ENCODE results near the gene EPHB4.
"Not testable (repeated sequence)": the region's sequence is repeated elsewhere in the genome, so short reads cannot be mapped to it uniquely, and the experiment has no call there.

The EPHB4 gene

GRCh38 chr7:100827330-100828226 is at the start of gene EPHB4:
Gene EPHB4 (minus strand): TSS chr7:100827523. CDS start chr7:100827030, 493 bp downstream.
- DNase-seq (ENCODE audit: low read depth in 1 of 2, low spot score in 1 of 2) = no peak

- DNase-seq (ENCODE audit: low read depth in 1 of 2, low spot score in 1 of 2) = no peak
Observed at GRCh38 chr7:100875356-100875751, 48.0 kb upstream of the EPHB4 start.

GRCh38 chr7:100874577-100875355 is 47.4 kb upstream of the EPHB4 start, which contains the start of gene SRRT:
Gene SRRT (plus strand): TSS chr7:100875103. CDS start chr7:100875591, 488 bp downstream.
- peak; percentile 95 for DNase-seq (ENCODE audit: low read depth in 1 of 2, low spot score in 1 of 2)

- no peak for DNase-seq (ENCODE audit: low read depth in 1 of 2, low spot score in 1 of 2)
Observed at GRCh38 chr7:100874300-100874576, 46.9 kb upstream of the EPHB4 start.

DNA sequence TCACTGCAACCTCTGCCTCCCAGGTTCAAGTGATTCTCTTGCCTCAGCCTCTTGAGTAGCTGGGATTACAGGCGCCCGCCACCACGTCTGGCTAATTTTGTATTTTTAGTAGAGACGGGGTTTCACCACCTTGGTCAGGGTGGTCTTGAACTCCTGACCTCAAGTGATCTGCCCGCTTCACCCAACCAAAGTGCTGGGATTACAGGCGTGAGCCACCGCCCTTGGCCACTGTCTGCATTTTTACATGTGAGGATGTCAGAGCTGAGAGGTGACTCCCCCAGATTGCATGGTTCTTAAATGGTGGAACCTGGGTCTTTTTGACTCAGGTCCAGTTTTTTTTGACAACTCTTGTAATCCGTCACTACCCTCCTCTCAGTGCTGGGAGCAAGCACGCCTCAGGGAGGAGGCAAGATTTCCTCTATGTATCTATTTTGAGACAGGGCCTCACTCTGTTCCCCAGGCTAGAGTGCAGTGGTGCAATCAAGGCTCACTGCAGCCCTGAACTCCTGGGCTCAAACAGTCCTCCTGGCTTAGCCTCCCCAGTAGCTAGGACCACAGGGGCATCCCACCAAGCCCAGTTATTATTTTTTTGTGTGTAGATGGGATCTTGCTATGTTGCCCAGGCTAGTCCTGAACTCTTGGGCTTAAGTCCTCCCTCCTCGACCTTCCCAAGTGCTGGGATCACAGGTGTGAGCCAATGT is 46.4 kb upstream of the EPHB4 start:
- DNase-seq (ENCODE audit: low read depth in 1 of 2, low spot score in 1 of 2) = no peak

GRCh38 chr7:100867776-100868485 is 40.6 kb upstream of the EPHB4 start:
- DNase-seq (ENCODE audit: low read depth in 1 of 2, low spot score in 1 of 2) = no peak

- peak in 1 of 2 donors; percentile 53 for DNase-seq (ENCODE audit: low read depth in 1 of 2, low spot score in 1 of 2)
Observed at GRCh38 chr7:100867040-100867775, 39.9 kb upstream of the EPHB4 start, which contains the start of gene TRIP6. Gene TRIP6 (plus strand): TSS chr7:100867387. CDS start chr7:100867498, 111 bp downstream.

DNA sequence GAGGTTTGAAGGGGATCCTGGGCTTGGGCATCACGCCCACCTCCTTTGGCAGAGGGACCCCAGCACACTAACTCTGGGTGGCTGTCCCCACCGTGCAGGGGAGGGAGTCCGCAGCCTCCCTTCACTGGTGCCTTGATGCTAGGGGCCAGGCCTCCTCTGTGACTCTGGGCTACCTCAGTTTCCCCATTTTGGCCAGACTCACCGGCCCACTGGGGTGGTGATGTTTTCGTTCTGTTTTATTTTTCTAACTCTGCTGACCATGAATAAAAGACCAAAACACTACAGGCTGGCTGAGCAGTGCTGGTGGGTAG is 39.4 kb upstream of the EPHB4 start:
- no peak for DNase-seq (ENCODE audit: low read depth in 1 of 2, low spot score in 1 of 2)

DNA sequence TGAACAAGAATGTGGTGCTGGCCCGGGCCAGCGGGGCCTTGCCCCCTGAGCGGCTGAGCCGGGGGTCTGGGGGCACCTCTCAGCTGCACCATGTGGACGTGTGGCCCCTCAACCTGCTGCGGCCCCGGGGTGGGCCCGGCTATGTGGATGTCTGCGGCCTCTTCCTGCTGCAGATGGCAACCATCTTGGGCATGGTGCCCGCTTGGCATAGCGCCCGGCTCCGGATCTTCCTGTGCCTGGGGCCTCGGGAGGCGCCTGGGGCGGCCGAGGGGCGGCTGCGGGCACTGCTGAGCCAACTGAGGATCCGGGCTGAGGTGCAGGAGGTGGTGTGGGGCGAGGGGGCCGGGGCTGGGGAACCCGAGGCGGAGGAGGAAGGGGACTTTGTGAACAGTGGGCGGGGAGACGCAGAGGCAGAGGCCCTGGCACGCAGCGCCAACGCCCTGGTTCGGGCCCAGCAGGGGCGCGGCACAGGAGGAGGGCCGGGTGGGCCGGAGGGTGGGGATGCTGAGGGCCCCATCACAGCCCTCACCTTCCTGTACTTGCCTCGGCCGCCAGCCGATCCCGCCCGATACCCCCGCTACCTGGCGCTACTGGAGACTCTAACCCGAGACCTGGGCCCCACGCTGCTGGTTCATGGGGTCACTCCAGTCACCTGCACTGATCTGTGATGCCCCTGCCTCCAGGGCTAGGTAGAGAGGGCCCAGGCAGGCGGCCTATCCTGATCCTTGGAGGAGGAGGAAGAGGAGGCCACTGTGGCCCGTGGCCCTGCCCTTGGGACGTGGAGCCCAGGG is 38.8 kb upstream of the EPHB4 start:
- peak in 1 of 2 donors; percentile 41 for DNase-seq (ENCODE audit: low read depth in 1 of 2, low spot score in 1 of 2)

DNA sequence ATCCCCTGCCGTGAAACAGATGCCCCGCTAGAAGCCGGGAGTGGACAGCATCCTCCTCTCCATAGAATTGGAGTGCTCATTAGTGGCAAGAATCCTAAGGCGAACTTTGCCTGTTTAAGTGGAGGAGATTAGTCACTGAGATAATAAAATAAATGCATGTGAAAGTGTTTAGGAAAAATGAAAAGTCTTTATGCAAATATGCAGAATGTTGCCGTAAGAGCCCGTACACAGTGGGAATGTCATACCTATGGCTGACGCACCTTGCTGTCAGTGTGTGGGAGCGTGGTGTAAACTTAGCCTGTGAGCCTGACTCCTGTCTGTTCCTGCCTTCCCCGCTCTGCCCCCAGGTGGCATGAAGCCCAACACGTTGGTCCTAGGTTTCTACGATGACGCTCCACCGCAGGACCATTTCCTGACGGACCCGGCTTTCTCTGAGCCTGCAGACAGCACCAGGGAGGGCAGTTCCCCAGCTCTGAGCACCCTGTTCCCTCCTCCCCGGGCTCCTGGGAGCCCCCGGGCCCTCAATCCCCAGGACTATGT is 38.1 kb upstream of the EPHB4 start:
- DNase-seq (ENCODE audit: low read depth in 1 of 2, low spot score in 1 of 2) = no peak

- DNase-seq (ENCODE audit: low read depth in 1 of 2, low spot score in 1 of 2) = no peak
Observed at GRCh38 chr7:100864263-100864845, 37.0 kb upstream of the EPHB4 start.

- DNase-seq (ENCODE audit: low read depth in 1 of 2, low spot score in 1 of 2) = no peak
Observed at GRCh38 chr7:100863406-100863950, 36.2 kb upstream of the EPHB4 start.

- DNase-seq (ENCODE audit: low read depth in 1 of 2, low spot score in 1 of 2) = no peak
Observed at GRCh38 chr7:100861616-100861985, 34.3 kb upstream of the EPHB4 start.

DNA sequence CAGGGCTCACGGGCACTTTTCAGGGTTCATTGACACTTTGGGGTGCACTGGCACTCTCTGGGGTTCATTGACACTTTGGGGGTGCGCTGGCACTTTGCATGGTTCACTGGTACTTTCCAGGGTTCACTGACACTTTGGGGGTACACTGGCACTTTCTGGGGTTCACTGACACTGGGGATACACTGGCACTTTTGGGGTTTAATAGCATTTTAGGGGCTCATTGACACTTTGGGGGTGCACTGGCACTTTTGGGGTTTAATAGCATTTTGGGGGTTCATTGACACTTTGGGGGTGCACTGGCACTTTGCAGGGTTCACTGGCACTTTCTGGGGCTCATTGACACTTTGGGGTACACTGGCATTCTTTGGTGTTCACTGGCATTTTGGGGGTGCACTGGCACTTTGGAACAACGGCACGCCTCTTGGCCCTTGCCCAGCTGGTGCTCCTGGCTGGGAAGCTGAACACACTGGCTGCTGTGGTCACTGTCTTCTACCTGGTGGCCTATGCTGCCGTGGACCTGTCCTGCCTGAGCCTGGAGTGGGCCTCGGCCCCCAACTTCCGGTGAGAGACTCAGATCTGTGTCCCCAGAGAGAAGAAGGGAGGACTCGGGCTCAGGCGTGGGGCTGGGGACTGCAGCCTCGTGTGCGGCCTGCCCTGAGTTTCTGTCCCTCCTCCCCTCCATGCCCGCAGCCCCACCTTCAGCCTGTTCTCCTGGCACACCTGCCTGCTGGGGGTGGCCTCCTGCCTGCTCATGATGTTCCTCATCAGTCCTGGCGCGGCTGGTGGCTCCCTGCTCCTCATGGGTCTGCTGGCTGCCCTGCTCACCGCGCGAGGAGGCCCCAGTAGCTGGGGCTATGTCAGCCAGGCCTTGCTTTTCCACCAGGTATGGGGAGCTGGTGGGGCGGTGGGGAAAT is 33.6 kb upstream of the EPHB4 start:
- no peak for DNase-seq (ENCODE audit: low read depth in 1 of 2, low spot score in 1 of 2)

DNA sequence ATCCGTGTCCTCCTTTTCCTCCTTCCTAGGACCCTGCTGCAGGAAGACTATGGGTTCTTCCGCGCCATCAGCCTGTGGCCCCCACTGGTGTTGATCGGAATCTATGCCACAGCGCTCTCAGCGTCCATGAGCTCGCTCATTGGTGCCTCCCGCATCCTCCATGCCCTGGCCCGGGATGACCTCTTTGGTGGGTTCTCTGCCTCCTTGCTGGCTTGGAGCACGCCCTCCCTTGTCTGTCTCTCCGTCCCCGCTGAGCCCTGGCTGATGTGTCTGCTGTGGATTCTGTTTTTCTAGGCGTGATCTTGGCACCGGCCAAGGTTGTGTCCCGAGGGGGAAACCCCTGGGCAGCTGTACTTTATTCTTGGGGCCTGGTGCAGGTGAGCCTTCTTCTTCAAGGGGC is 32.5 kb upstream of the EPHB4 start:
- no peak for DNase-seq (ENCODE audit: low read depth in 1 of 2, low spot score in 1 of 2)

- no peak for DNase-seq (ENCODE audit: low read depth in 1 of 2, low spot score in 1 of 2)
Observed at GRCh38 chr7:100856871-100857282, 29.6 kb upstream of the EPHB4 start.

DNA sequence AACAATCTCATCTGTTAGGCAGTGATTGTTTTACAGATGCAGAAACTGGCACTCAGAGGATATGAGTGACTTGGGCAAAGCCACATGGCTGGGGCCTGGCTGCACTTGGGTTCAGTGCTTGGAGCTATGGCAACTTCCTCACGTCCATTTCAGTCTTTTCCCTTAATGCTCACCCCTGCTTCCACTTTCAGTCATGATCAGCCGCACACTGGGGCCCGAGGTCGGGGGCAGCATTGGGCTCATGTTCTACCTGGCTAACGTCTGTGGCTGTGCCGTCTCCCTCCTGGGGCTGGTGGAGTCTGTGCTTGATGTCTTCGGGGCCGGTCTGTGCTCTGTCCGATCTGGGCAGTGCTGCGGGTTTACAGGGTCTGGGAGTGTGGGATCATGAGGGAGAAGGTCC is 28.2 kb upstream of the EPHB4 start:
- no peak for DNase-seq (ENCODE audit: low read depth in 1 of 2, low spot score in 1 of 2)

- not testable (repeated sequence) for DNase-seq (ENCODE audit: low read depth in 1 of 2, low spot score in 1 of 2)
Observed at GRCh38 chr7:100854899-100855298, 27.6 kb upstream of the EPHB4 start.

Data from stimulated activated CD4-positive, alpha-beta T cell treated with anti-CD3 and anti-CD28 coated beads, Interleukin-15, amount 100 ng/mL, for 1 hour (primary cell).